ENCODE data around the gene TRIP10. TPM values are rescaled to one million over a fixed set of nuclear protein-coding genes. Genes with fewer than 3 reads are reported as not detected.

TRIP10 gene, protein sequence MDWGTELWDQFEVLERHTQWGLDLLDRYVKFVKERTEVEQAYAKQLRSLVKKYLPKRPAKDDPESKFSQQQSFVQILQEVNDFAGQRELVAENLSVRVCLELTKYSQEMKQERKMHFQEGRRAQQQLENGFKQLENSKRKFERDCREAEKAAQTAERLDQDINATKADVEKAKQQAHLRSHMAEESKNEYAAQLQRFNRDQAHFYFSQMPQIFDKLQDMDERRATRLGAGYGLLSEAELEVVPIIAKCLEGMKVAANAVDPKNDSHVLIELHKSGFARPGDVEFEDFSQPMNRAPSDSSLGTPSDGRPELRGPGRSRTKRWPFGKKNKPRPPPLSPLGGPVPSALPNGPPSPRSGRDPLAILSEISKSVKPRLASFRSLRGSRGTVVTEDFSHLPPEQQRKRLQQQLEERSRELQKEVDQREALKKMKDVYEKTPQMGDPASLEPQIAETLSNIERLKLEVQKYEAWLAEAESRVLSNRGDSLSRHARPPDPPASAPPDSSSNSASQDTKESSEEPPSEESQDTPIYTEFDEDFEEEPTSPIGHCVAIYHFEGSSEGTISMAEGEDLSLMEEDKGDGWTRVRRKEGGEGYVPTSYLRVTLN
- total RNA-seq = 49.9 and 50.1 TPM in 2 replicates

DNA sequence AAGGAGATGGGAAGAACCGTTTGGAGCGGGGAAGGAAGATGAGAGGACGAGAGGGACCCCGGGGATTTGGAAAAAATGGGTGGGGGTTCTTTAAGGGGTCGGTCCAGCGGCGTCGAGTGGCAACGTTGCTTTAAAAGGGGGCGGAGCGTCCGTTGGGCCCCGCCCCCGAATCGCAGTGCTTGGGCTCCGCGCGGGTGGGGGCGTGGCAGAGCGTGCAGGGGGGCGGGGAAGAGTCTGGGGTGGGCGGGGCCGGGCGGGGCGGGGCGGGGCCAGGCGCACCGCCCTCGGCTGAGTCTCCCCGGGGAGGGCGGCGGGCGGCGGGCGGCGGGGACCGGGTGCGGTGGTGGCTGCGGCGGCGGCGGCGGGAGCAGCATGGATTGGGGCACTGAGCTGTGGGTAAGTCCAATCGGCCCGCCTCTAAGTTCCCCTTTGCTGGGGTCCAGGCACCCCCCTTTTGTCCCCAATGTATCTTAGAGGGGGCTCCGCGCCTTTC, at the start of gene TRIP10:
TSS of gene TRIP10 (plus strand) at position 291 of the 493 bp plus-strand sequence. CDS start at position 373, 82 bp downstream.
- peak; percentile 85 for DNase-seq (ENCODE audit: low read depth)
- TF ChIP-seq, protein P1, sequence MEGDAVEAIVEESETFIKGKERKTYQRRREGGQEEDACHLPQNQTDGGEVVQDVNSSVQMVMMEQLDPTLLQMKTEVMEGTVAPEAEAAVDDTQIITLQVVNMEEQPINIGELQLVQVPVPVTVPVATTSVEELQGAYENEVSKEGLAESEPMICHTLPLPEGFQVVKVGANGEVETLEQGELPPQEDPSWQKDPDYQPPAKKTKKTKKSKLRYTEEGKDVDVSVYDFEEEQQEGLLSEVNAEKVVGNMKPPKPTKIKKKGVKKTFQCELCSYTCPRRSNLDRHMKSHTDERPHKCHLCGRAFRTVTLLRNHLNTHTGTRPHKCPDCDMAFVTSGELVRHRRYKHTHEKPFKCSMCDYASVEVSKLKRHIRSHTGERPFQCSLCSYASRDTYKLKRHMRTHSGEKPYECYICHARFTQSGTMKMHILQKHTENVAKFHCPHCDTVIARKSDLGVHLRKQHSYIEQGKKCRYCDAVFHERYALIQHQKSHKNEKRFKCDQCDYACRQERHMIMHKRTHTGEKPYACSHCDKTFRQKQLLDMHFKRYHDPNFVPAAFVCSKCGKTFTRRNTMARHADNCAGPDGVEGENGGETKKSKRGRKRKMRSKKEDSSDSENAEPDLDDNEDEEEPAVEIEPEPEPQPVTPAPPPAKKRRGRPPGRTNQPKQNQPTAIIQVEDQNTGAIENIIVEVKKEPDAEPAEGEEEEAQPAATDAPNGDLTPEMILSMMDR (IDR thresholded peaks at IDR 0.05; ENCODE audit: insufficient read depth, low read depth, low read length) = no peak
- peak within 1 kb of the TSS; percentile 92 for H3K4me3 ChIP-seq (ENCODE audit: low read depth, low read length)

DNA sequence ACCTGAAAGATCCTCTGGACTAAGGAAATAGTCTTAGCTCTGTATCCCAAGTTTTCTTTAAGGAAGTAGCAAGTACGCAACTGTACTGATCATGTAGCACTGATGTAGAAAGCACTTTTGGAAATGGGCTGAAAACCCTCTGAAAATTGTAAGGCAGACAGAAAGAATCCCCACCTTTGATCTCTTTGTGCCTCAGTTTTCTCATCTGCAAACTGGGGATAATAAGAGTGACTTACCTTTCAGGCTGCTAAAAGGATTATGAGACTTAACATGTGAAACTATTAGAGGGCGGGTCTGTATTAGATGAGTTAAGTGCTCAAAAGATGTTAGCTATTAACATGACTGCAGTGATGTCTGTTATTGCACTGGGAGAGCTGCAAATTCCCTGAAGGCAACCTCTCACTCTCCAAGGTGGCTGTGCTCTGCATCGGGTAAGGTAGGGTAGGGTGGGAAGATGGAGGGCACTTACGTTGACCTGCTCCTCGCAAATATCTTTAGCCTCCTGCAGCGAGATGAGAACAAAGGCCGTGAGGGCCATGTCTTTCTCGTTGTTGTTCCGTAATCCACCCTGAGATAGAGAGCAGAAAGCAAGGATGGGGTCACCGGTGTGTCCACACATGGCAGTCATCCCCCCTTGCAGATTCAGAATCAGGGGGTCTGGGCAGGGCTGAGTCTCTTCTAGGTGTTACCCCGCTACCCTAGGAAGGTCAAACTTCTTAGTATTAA, 49.2 kb upstream of the TRIP10 start:
- H3K4me3 ChIP-seq (ENCODE audit: low read depth, low read length) = no peak overlapping the region
- no peak for DNase-seq (ENCODE audit: low read depth)
- TF ChIP-seq, protein P1 (IDR thresholded peaks at IDR 0.05; ENCODE audit: insufficient read depth, low read depth, low read length) = no peak

DNA sequence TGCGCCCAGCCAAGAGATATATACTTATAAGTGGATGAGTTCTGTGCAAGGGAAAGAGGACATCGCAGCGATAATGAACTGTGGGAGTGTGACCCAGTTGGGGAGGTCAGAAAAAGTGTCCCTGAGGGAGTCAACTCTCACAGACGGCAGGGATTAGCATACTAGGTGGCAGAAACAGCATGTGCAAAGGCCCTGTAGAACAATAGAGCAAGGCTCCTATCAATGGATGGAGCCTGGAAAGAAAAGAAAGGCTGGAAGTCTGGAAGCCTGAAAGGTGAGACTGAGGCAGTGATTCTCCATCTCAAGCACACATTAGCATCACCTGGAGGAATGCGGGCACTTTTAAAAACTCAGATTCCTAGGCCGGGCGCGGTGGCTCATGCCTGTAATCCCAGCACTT, 48.1 kb upstream of the TRIP10 start:
- TF ChIP-seq, protein P1 (IDR thresholded peaks at IDR 0.05; ENCODE audit: insufficient read depth, low read depth, low read length) = no peak
- no peak for DNase-seq (ENCODE audit: low read depth)
- no peak overlapping the region for H3K4me3 ChIP-seq (ENCODE audit: low read depth, low read length)

DNA sequence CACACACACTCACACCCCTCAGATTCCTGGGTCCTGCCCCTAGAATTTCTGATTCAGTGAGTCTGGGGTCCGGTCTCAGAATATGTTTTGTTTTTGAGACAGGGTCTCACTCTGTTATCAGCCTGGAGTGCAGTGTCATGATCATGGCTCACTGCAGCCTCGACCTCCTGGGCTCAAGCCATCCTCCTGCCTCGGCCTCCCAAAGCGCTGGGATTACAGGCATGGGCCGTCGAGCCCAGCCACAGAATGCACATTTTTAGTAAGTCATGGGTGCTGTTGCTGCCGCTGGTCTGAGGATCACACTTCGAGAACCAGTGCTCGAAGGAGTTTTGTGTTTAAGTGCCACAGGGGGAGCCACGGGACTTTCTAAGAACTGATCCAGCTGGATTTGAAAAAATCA, 47.5 kb upstream of the TRIP10 start:
- TF ChIP-seq, protein P1 (IDR thresholded peaks at IDR 0.05; ENCODE audit: insufficient read depth, low read depth, low read length) = no peak
- no peak overlapping the region for H3K4me3 ChIP-seq (ENCODE audit: low read depth, low read length)
- no peak for DNase-seq (ENCODE audit: low read depth)

DNA sequence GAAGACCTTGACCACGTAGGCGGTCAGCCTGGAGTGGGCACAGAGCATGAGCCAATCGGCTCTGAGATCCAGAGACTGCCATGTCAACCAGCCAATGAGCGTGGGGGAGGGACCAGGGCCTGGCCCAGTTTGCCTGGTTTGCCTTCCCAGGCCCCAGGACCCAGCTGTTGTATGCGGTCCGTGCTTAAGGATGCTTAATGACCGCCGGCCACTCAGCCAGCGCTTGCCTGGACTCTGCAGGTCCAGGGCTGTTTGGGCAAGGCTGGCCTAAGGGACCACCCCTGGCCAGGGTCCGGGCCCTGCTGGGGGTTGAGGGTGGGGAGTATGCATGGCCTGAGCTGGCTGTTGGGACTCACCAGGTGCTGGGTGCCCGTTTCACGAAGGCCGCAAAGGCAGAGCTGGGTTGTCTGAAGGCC, 46.4 kb upstream of the TRIP10 start:
- no peak for DNase-seq (ENCODE audit: low read depth)
- TF ChIP-seq, protein P1 (IDR thresholded peaks at IDR 0.05; ENCODE audit: insufficient read depth, low read depth, low read length) = no peak
- no peak overlapping the region for H3K4me3 ChIP-seq (ENCODE audit: low read depth, low read length)

DNA sequence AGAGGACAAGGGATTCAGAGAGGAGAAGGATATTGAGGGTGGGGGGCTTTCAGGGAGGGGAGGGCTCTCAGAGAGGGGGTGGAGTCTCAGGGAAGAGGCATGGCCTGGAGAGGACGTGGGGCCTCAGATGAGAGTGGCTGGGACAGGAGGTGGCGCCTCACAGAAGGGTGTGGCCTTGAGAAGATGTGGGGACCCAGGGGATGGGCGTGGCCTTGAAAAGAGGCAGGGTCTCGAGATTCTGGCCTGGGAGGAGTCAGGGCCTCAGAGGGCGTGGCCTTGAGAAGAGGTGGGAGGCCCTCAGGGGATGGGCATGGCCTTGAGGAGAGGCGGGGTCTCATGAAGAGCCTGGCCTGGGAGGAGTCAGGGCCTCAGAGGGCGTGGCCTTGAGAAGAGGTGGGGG, 45.8 kb upstream of the TRIP10 start:
- TF ChIP-seq, protein P1 (IDR thresholded peaks at IDR 0.05; ENCODE audit: insufficient read depth, low read depth, low read length) = no peak

More for the DNA sequence above, 45.8 kb upstream of the TRIP10 start:
- no peak for DNase-seq (ENCODE audit: low read depth)
- no peak overlapping the region for H3K4me3 ChIP-seq (ENCODE audit: low read depth, low read length)
